NCI-H187 treated with DMSO at 0.1 percent for 48 hours (cell line): Measurements from ENCODE around the gene TMEM38B.
"Not testable (repeated sequence)": the region's sequence is repeated elsewhere in the genome, so short reads cannot be mapped to it uniquely, and the experiment has no call there.

Source experiments
- DNase-seq: peaks from one replicate; lab custom pipeline; 2025; lab: John Stamatoyannopoulos, UW

The TMEM38B gene

GRCh38 chr9:105681724-105682123 lies 12.6 kb upstream of the TMEM38B start:
- DNase-seq: no peak

GRCh38 chr9:105683688-105684275 lies 10.6 kb upstream of the TMEM38B start:
- no peak for DNase-seq

- DNase-seq: no peak
Observed at GRCh38 chr9:105686936-105687335, 7.4 kb upstream of the TMEM38B start.

- no peak for DNase-seq
Observed at GRCh38 chr9:105690742-105691141, 3.6 kb upstream of the TMEM38B start.

GRCh38 chr9:105693435-105694189 lies 729 bp upstream of the TMEM38B start:
- DNase-seq: no peak

GRCh38 chr9:105694848-105695581 lies 674 bp downstream of the TMEM38B start:
- no peak for DNase-seq

- no peak for DNase-seq
Observed at GRCh38 chr9:105696219-105696793, 2.0 kb downstream of the TMEM38B start.

GRCh38 chr9:105697871-105698270 lies 3.5 kb downstream of the TMEM38B start:
- no peak for DNase-seq

GRCh38 chr9:105698348-105698870 lies 4.1 kb downstream of the TMEM38B start:
- DNase-seq: no peak

GRCh38 chr9:105700668-105701067 lies 6.3 kb downstream of the TMEM38B start:
- no peak for DNase-seq

- DNase-seq: no peak
Observed at GRCh38 chr9:105701145-105701544, 6.8 kb downstream of the TMEM38B start.

GRCh38 chr9:105702207-105702606 lies 7.9 kb downstream of the TMEM38B start:
- no peak for DNase-seq

GRCh38 chr9:105703638-105704037 lies 9.3 kb downstream of the TMEM38B start:
- not testable (repeated sequence) for DNase-seq

- no peak for DNase-seq
Observed at GRCh38 chr9:105706156-105706555, 11.8 kb downstream of the TMEM38B start.

- no peak for DNase-seq
Observed at GRCh38 chr9:105708405-105708804, 14.1 kb downstream of the TMEM38B start.

GRCh38 chr9:105710638-105711037 lies 16.3 kb downstream of the TMEM38B start:
- no peak for DNase-seq

- no peak for DNase-seq
Observed at GRCh38 chr9:105711867-105712266, 17.5 kb downstream of the TMEM38B start.

GRCh38 chr9:105712297-105712696 lies 18.0 kb downstream of the TMEM38B start:
- no peak for DNase-seq

GRCh38 chr9:105712773-105713172 lies 18.4 kb downstream of the TMEM38B start:
- no peak for DNase-seq

- DNase-seq: no peak
Observed at GRCh38 chr9:105713260-105714019, 19.1 kb downstream of the TMEM38B start.

- no peak for DNase-seq
Observed at GRCh38 chr9:105714020-105714331, 19.6 kb downstream of the TMEM38B start.

GRCh38 chr9:105716146-105716545 lies 21.8 kb downstream of the TMEM38B start:
- DNase-seq: no peak
